Psoas muscle (tissue), 8 donors: ENCODE measurements around the gene MLEC. TPM values are rescaled to one million over a fixed set of nuclear protein-coding genes. Genes with fewer than 3 reads are reported as not detected.
A peak's percentile ranks its signal among the peaks of the same experiment; 100 is the strongest.
"Not testable (repeated sequence)": the region's sequence is repeated elsewhere in the genome, so short reads cannot be mapped to it uniquely, and the experiment has no call there.

Experiments used
- ATAC-seq, 4 donors: fragments of 200-7000 bp; cut with Tn5 transposase; one replicate each; pipeline ENCODE4 v1.9.1; 2020; ENCODE audit warnings: moderate library complexity in 3 of 4, mild to moderate bottlenecking in 2 of 4
- DNase-seq, 2 donors: peaks; one replicate each; pipeline ENCODE4 v3.0.0-alpha.2; 2020
- H3K27ac ChIP-seq: fragments of 200-600 bp; one replicate; pipeline ENCODE4 v1.8.0; 2022
- H3K27me3 ChIP-seq, 3 donors: fragments of 200-600 bp in 1 of 3; one replicate each; pipeline versions ENCODE4 v1.6.1 to v1.8.0; 2013 to 2022; ENCODE audit warnings: low read length in 2 of 3, mild to moderate bottlenecking in 2 of 3, moderate library complexity in 1 of 3; ENCODE audit not compliant: insufficient read depth in 3 of 3
- H3K36me3 ChIP-seq, 2 donors: fragments of 200-600 bp in 1 of 2; one replicate each; pipeline versions ENCODE4 v1.6.1 to v1.8.0; 2013 to 2022; ENCODE audit warnings: low read depth in 1 of 2, mild to moderate bottlenecking in 1 of 2, moderate library complexity in 1 of 2; ENCODE audit not compliant: insufficient read depth in 1 of 2
- H3K4me1 ChIP-seq: fragments of 200-600 bp; one replicate; pipeline ENCODE4 v1.8.0; 2022
- H3K4me3 ChIP-seq: fragments of 200-600 bp; one replicate; pipeline ENCODE4 v1.8.0; 2022; ENCODE audit warnings: mild to moderate bottlenecking
- H3K9me3 ChIP-seq: fragments of 200-600 bp; one replicate; pipeline ENCODE4 v1.8.0; 2022
- WGBS, 3 donors: extraction: QIAGEN DNeasy Blood & Tissue Kit; methylation state at CpG; one replicate each; pipeline versions ENCODE4 v1.1.6 to v1.1.7; 2013; 5-methylcytosine and 5-hydroxymethylcytosine counted together
- intact Hi-C, 2 donors: fragments of 100-400 bp; cut with DNase I; formaldehyde crosslinking; loops; one replicate each; pipeline versions ENCODE4 v1.11.0 to v1.14.2; 2022
- polyA plus RNA-seq, 3 donors: library from polyadenylated mRNA; stranded (reverse); fragments of 200-250 nt; gene quantifications; one replicate each; pipeline ENCODE4 v1.2.3, GENCODE V29; 2013
- total RNA-seq, 4 donors: library from RNA; stranded (reverse); fragmentation: NEBNext Ultra II Directional in 2 of 4; extraction: Animal tissue kit (Norgen Biotek cat#: 25700) in 2 of 4; gene quantifications; one replicate each; pipeline versions ENCODE4 v1.2.1 to v1.2.4, GENCODE V29; 2021 to 2023
- TF ChIP-seq, protein P1 (sequence below): fragments of 200-600 bp; IDR thresholded peaks from one replicate; pipeline ENCODE4 v1.8.0; 2022; ENCODE audit warnings: antibody characterized with exemption
- donor health status: healthy with polysubstance abuse.
- donor health status: DM: no; HTN: no; CAD: no; lungs with moderate emphysema.
- donor health status: Bipolar disorder and iron deficiency.
- donor health status: healthy.
- donor health status: DM: yes; HTN: yes; CAD: no.
- donor health status: DM: no; HTN: no; CAD: no.
- donor health status: DM: no; HTN: no; CAD: no.
- donor health status: DM: yes; HTN: yes; CAD: no.

The MLEC gene
- total and polyA plus RNA-seq, 7 donors, result 30.7 to 102 (median 60.1) TPM

DNA sequence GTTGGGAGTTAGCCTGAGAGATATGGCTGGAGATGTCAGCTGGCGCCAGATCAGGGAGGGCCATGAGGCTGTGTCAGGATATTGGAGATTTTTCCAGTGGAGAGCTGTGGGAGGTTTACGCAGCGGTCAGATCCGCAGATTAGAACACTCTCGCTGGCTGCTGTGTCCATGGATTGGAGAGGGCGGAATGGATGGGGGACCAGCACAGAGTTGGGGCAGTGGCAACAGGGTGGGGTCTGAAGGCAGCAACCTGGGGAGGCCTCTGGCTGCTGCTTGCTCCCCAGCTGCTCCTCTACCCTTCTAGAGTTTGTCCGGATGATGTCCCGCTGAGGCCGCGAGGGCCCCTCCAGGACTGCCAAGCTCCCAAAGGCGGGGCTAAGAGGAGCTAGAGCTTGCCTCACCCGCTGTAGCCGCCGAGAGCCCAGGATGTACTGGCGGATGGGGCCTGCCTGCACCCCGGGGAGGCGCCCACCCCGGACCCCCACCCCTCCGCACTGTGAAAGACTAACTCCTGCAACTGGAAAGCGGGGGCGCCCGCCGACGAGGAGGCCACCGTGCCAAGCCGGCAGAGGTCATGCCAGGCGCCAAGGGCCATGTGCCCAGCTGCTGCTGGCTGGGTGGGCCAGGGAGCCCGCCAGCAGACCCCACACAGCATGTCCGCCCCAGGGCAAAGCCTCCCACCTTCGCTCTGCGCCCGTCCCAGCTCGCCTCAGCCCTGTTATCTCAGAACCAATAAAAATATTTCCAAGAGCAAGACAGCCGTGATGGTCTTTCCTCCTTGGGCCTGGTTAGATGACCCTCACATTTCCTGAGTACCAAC is 20.2 kb upstream of the MLEC start:
- Histone ChIP-seq H3K9me3 (no peaks in the 10 kb centered on the region), H3K27me3 (peaks cover 0 to 3% (median 0%) of the 10 kb centered on the region in 3 donors), H3K4me1 (no peaks in the 10 kb centered on the region), H3K27ac (no peak overlapping the region), H3K36me3 (no peaks in the 10 kb centered on the region), H3K4me3 (no peak overlapping the region)
- TF ChIP-seq, protein P1, sequence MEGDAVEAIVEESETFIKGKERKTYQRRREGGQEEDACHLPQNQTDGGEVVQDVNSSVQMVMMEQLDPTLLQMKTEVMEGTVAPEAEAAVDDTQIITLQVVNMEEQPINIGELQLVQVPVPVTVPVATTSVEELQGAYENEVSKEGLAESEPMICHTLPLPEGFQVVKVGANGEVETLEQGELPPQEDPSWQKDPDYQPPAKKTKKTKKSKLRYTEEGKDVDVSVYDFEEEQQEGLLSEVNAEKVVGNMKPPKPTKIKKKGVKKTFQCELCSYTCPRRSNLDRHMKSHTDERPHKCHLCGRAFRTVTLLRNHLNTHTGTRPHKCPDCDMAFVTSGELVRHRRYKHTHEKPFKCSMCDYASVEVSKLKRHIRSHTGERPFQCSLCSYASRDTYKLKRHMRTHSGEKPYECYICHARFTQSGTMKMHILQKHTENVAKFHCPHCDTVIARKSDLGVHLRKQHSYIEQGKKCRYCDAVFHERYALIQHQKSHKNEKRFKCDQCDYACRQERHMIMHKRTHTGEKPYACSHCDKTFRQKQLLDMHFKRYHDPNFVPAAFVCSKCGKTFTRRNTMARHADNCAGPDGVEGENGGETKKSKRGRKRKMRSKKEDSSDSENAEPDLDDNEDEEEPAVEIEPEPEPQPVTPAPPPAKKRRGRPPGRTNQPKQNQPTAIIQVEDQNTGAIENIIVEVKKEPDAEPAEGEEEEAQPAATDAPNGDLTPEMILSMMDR, result no peak
- WGBS, 3 donors, result 67 to 75% (median 75%) methylated on average over 27 to 34 of the region's 34 CpGs
- DNase-seq (no peak), ATAC-seq (no peak)
- intact Hi-C loops, result no loop called here

DNA sequence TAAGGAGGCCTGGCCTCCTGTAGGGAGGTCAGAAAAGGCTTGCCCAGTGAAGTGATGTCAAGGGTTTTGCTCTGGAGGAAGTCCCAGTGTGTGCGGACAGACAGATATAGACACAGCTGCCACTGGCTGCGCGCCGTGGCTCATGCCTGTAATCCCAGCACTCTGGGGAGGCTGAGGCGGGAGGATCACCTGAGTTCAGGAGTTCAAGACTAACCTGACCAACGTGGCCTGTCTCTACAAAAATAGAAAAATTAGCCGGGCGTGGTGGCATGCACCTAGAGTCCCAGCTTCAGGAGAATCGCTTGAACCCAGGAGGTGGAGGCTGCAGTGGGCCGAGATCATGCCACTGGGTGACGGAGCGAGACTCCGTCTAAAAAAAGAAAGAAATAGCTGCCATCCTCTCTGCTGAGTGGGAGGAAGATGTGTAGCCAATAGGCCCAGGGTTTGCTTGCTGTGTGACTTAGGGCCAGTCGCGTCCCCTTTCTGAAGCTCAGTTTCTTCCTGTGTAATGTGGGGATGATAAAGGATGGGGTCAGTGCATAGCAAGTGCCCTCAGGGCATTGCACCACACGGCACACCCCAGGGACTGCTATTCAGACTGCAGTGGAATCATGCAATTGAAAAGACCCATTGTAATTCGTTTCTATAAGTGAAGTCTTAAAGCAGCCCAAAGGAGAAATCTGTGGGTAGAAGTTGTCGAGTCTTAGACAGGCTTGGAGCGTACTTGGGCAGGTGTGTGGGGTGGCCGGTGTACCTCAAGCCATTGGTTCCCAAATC is 18.7 kb upstream of the MLEC start:
- no peaks in the 10 kb centered on the region for H3K27me3 ChIP-seq
- intact Hi-C loops, result no loop called here
- H3K27ac ChIP-seq, result no peak overlapping the region
- 82 to 86% (median 85%) methylated on average over 20 of the region's 20 CpGs for WGBS, 3 donors
- ATAC-seq (no peak), DNase-seq (no peak)
- H3K36me3 ChIP-seq, result no peaks in the 10 kb centered on the region
- no peak overlapping the region for H3K4me3 ChIP-seq
- TF ChIP-seq, protein P1, result no peak
- no peaks in the 10 kb centered on the region for H3K9me3 ChIP-seq
- H3K4me1 ChIP-seq, result no peaks in the 10 kb centered on the region

DNA sequence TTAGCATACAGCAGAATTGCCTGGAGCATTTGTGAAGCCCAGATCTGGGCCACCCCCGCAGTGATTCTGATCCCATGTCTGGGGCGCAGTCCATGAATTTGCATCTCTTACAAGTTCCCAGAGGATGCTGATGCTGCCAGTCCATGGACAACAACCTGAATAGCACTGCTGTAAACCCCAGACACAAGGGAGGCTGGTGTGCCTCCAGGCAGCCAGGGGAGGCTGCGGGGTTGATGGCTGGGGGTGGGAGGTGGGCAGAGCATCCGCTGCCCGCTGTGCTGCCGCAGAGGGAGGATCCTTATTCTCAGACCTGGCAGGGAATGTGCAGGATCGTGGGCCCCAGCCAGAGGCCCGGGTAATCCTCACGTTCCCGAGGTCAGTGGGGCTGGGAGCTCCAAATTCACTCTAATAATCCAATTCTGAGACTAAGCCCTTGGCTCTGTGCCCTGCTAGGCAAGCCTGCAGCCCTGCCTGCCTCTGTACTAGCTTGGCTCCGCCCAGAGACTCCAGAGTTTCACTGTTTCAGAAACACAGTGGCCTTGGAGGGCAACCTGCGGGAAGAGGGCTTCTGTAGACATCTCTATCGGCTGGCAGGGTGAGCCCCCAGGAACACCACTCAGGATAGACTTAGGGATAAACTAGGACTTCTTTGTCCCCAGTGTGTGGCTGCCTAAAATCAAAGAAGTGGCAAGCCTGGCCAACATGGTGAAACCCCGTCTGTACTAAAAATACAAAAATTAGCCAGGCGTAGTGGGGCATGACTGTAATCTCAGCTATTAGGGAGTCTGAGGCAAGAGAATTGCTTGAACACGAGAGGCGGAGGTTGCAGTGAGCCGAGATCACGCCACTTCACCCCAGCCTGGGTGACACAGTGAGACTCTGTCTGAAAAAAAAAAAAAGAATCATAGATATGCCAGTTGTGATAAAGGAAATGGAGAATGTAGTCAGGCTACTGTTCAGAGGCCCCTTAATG is 17.8 kb upstream of the MLEC start:
- ATAC-seq, result no peak
- TF ChIP-seq, protein P1, result no peak
- Histone ChIP-seq H3K9me3 (no peaks in the 10 kb centered on the region), H3K4me1 (no peaks in the 10 kb centered on the region), H3K27ac (no peak overlapping the region), H3K36me3 (no peaks in the 10 kb centered on the region), H3K27me3 (no peaks in the 10 kb centered on the region), H3K4me3 (no peak overlapping the region)
- DNase-seq, result peak in 1 of 2 donors; percentile 26
- 38 to 47% (median 44%) methylated on average over 19 of the region's 19 CpGs for WGBS, 3 donors
- intact Hi-C loops, result no loop called here

DNA sequence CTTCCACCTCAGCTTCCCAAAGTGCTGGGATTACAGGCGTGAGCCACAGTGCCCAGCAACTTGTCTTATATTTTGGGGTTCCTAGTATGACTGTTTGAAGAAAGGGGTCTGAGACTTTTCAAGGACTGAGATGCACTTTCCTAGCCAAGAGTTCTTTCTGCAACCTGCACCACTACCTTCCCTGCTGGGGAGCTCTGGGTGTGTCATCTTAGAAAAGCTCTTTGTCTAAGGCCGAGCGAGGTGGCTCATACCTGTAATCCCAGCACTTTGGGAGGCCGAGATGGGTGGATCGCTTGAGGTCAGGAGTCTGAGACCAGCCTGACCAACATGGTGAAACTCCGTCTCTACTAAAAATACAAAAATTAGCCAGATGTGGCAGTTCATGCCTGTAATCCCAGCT is 16.7 kb upstream of the MLEC start:
- H3K27me3 ChIP-seq, intact Hi-C loops, H3K27ac ChIP-seq, ATAC-seq, H3K4me1 ChIP-seq, DNase-seq, H3K36me3 ChIP-seq, H3K4me3 ChIP-seq, H3K9me3 ChIP-seq: not testable (repeated sequence)
- 94 to 96% (median 96%) methylated on average over 6 of the region's 6 CpGs for WGBS, 3 donors
